CD14-positive monocyte (primary cell): Measurements from ENCODE around the gene PCNA. TPM values are rescaled to one million over a fixed set of nuclear protein-coding genes. Genes with fewer than 3 reads are reported as not detected.

Source experiments
- DNase-seq, 3 donors: peaks; one replicate each; pipeline ENCODE4 v3.0.0-alpha.2; 2011 to 2022
- H2AFZ ChIP-seq: 2 replicates; pipeline ENCODE4 v1.6.0; 2012; ENCODE audit warnings: mild to moderate bottlenecking, low read depth, low read length, inconsistent platforms; ENCODE audit not compliant: insufficient read depth, poor library complexity, severe bottlenecking
- H3K27ac ChIP-seq, 2 donors: 1 replicate in 1 of 2; 2 replicates in 1 of 2; pipeline ENCODE4 v1.5.1; 2012 to 2013; ENCODE audit warnings: low read length in 2 of 2, control low read depth in 1 of 2, inconsistent platforms in 1 of 2, low read depth in 1 of 2, mild to moderate bottlenecking in 1 of 2
- H3K27me3 ChIP-seq, 2 donors: one replicate each; pipeline versions ENCODE4 v1.6.0 to v1.6.1; 2011 to 2013; ENCODE audit warnings: low read length in 2 of 2; ENCODE audit not compliant: control insufficient read depth in 2 of 2, insufficient read depth in 2 of 2
- H3K36me3 ChIP-seq, 2 donors: replicated peaks in 1 of 2; 1 replicate in 1 of 2; 2 replicates in 1 of 2; pipeline versions ENCODE4 v1.5.1 to v1.6.1; 2012 to 2013; ENCODE audit warnings: low read length in 2 of 2, control low read depth in 1 of 2, inconsistent platforms in 1 of 2, mild to moderate bottlenecking in 1 of 2; ENCODE audit not compliant: insufficient read depth in 2 of 2, control insufficient read depth in 1 of 2
- H3K4me1 ChIP-seq, 2 donors: 1 replicate in 1 of 2; 2 replicates in 1 of 2; pipeline versions ENCODE4 v1.5.1 to v1.6.1; 2012 to 2013; ENCODE audit warnings: low read length in 2 of 2, control low read depth in 1 of 2, inconsistent platforms in 1 of 2, mild to moderate bottlenecking in 1 of 2, moderate library complexity in 1 of 2; ENCODE audit not compliant: insufficient read depth in 2 of 2, control insufficient read depth in 1 of 2
- H3K4me2 ChIP-seq: replicated peaks from 2 replicates; pipeline ENCODE3; 2012; ENCODE audit warnings: low read length, moderate library complexity, mild to moderate bottlenecking; ENCODE audit not compliant: poor library complexity, severe bottlenecking; ENCODE audit errors: extremely low read depth
- H3K4me3 ChIP-seq, 3 experiments: fragments of 200-600 bp in 1 of 3; sonication (generic) in 1 of 3; replicated peaks in 1 of 3; 1 replicate in 2 of 3; 2 replicates in 1 of 3; pipeline ENCODE4 v1.5.1; 2011 to 2013; ENCODE audit warnings: low read length in 3 of 3, mild to moderate bottlenecking in 3 of 3, control low read depth in 2 of 3, low read depth in 2 of 3, inconsistent platforms in 1 of 3, moderate library complexity in 1 of 3
- H3K79me2 ChIP-seq: 2 replicates; pipeline ENCODE4 v1.6.0; 2012; ENCODE audit warnings: mild to moderate bottlenecking, control low read depth, inconsistent platforms, low read length, moderate library complexity; ENCODE audit not compliant: insufficient read depth
- H3K9ac ChIP-seq: 2 replicates; pipeline ENCODE4 v1.6.0; 2017; ENCODE audit warnings: low read length, mild to moderate bottlenecking; ENCODE audit not compliant: insufficient read depth, poor library complexity, severe bottlenecking
- H3K9me3 ChIP-seq, 2 donors: replicated peaks in 1 of 2; 1 replicate in 1 of 2; 2 replicates in 1 of 2; pipeline versions ENCODE4 v1.5.1 to v1.6.1; 2012 to 2013; ENCODE audit warnings: low read length in 2 of 2, control low read depth in 1 of 2; ENCODE audit not compliant: control insufficient read depth in 1 of 2, insufficient read depth in 1 of 2
- H4K20me1 ChIP-seq: 2 replicates; pipeline ENCODE4 v1.6.0; 2012; ENCODE audit warnings: mild to moderate bottlenecking, low read length, control low read depth, moderate library complexity; ENCODE audit not compliant: insufficient read depth
- H3K27ac Mint-ChIP-seq, 7 donors: one replicate each; pipeline ENCODE4 v1.8.0; 2020; ENCODE audit warnings: mild to moderate bottlenecking in 7 of 7, mixed read lengths in 7 of 7, moderate library complexity in 6 of 7, inconsistent platforms in 2 of 7
- H3K27me3 Mint-ChIP-seq, 3 donors: one replicate each; pipeline ENCODE4 v1.8.0; 2021 to 2022; ENCODE audit warnings: low read depth in 3 of 3, mild to moderate bottlenecking in 3 of 3, mixed read lengths in 3 of 3, moderate library complexity in 3 of 3, inconsistent platforms in 1 of 3
- H3K36me3 Mint-ChIP-seq, 2 donors: one replicate each; pipeline ENCODE4 v1.8.0; 2020; ENCODE audit warnings: mixed read lengths in 2 of 2, inconsistent platforms in 1 of 2, mild to moderate bottlenecking in 1 of 2
- H3K4me1 Mint-ChIP-seq: one replicate; pipeline ENCODE4 v1.8.0; 2020; ENCODE audit warnings: mild to moderate bottlenecking, mixed read lengths
- H3K4me3 Mint-ChIP-seq, 2 donors: one replicate each; pipeline ENCODE4 v1.8.0; 2020; ENCODE audit warnings: mild to moderate bottlenecking in 2 of 2, mixed read lengths in 2 of 2, moderate library complexity in 1 of 2
- H3K9me3 Mint-ChIP-seq, 7 donors: one replicate each; pipeline ENCODE4 v1.8.0; 2020 to 2022; ENCODE audit warnings: mixed read lengths in 7 of 7, mild to moderate bottlenecking in 6 of 7, moderate library complexity in 6 of 7, inconsistent platforms in 2 of 7
- WGBS: methylation state at CpG from one replicate; pipeline ENCODE4 v1.1.5; 2013; ENCODE audit warnings: missing lambda C conversion rate; ENCODE audit not compliant: insufficient coverage; 5-methylcytosine and 5-hydroxymethylcytosine counted together
- intact Hi-C, 2 donors: fragments of 100-400 bp; cut with micrococcal nuclease; formaldehyde crosslinking; loops; one replicate each; pipeline versions ENCODE4 v1.15.0 to v1.15.1; 2023
- polyA plus RNA-seq, 3 donors: library from polyadenylated mRNA; depleted of rRNA in 1 of 3; unstranded in 2 of 3; stranded (reverse) in 1 of 3; fragments of 300-500 nt in 2 of 3; fragments of >200 nt in 1 of 3; fragmentation: Illumina TruSeq in 2 of 3; gene quantifications; 1 replicate in 2 of 3; 2 replicates in 1 of 3; pipeline ENCODE4 v1.2.3, GENCODE V29; 2012 to 2021
- TF ChIP-seq, protein P1 (sequence below): fragments of 200-600 bp; IDR thresholded peaks from one replicate; pipeline ENCODE4 v1.8.0; 2022; ENCODE audit warnings: antibody characterized with exemption, mild to moderate bottlenecking

Gene PCNA
- polyA plus RNA-seq, 3 donors: 27.9 to 35.0 (median 30.8) TPM

DNA sequence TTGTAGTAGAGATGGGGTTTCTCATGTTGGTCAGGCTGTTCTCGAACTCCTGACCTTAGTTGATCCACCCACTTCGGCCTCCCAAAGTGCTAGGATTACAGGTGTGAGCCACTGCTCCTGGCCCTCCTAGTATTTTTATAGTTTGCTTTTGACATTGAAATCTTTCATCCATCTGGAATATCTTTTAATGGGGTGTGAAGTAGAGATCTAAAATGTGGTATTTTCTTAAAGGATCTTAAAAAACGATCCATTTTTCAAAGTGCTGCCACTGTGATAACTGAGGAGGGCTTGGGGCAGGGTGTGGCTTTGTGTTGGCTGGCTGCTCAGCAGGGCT, 30.1 kb upstream of the PCNA start:
- no peak overlapping the region for H3K4me3 Mint-ChIP-seq
- H3K27me3 Mint-ChIP-seq: peaks cover 0 to 2% (median 0%) of the 10 kb centered on the region in 3 donors
- H3K4me3 ChIP-seq: no peak overlapping the region
- intact Hi-C loops: no loop called here
- no peak overlapping the region for H3K4me2 ChIP-seq
- H3K4me1 Mint-ChIP-seq: peaks cover 51% of the 10 kb centered on the region
- H3K36me3 Mint-ChIP-seq: peaks cover 11 to 45% of the 10 kb centered on the region in 2 donors
- H3K27me3 ChIP-seq: no peaks in the 10 kb centered on the region
- no peak overlapping the region for H3K27ac Mint-ChIP-seq
- 100% methylated on average over 2 of the region's 3 CpGs for WGBS
- no peaks in the 10 kb centered on the region for H3K9me3 ChIP-seq
- no peaks in the 10 kb centered on the region for H3K9me3 Mint-ChIP-seq
- H3K36me3 ChIP-seq: peaks cover 4 to 10% of the 10 kb centered on the region in 2 donors
- H3K9ac ChIP-seq: no peak overlapping the region
- TF ChIP-seq, protein P1, sequence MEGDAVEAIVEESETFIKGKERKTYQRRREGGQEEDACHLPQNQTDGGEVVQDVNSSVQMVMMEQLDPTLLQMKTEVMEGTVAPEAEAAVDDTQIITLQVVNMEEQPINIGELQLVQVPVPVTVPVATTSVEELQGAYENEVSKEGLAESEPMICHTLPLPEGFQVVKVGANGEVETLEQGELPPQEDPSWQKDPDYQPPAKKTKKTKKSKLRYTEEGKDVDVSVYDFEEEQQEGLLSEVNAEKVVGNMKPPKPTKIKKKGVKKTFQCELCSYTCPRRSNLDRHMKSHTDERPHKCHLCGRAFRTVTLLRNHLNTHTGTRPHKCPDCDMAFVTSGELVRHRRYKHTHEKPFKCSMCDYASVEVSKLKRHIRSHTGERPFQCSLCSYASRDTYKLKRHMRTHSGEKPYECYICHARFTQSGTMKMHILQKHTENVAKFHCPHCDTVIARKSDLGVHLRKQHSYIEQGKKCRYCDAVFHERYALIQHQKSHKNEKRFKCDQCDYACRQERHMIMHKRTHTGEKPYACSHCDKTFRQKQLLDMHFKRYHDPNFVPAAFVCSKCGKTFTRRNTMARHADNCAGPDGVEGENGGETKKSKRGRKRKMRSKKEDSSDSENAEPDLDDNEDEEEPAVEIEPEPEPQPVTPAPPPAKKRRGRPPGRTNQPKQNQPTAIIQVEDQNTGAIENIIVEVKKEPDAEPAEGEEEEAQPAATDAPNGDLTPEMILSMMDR: no peak
- H2AFZ ChIP-seq: no peak overlapping the region
- peaks cover 43 to 57% of the 10 kb centered on the region in 2 donors for H3K4me1 ChIP-seq
- H3K79me2 ChIP-seq: peaks cover 99% of the 10 kb centered on the region
- peak overlapping the region in 1 of 2 donors; percentile 36 for H3K27ac ChIP-seq
- no peak for DNase-seq
- peaks cover 52% of the 10 kb centered on the region for H4K20me1 ChIP-seq

DNA sequence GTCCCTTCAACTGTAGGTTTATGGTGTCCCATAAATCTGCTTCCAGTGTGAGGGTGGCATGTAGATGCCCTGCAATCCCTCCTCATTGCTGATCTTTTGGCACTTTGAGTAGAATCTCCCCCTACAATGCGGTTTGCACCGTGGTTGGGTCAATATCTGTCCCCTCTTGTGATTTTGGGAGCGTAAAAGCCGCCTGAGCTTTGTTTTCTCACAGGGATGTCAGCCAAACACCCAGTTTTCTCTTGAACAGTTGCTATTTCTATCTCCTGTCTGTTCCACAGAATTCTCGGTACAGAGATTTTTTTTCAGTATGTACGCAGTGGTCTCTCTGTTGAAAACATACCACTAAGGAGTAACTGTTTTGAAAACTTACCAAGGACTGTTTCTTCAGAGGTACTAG, 28.8 kb upstream of the PCNA start:
- H3K4me1 Mint-ChIP-seq: peaks cover 64% of the 10 kb centered on the region
- Histone ChIP-seq H2AFZ (no peak overlapping the region), H3K27me3 (no peaks in the 10 kb centered on the region), H3K27ac (peak overlapping the region in 1 of 2 donors; percentile 73), H3K4me2 (no peak overlapping the region), H3K9me3 (no peaks in the 10 kb centered on the region), H4K20me1 (peaks cover 39% of the 10 kb centered on the region), H3K9ac (no peak overlapping the region), H3K4me3 (no peak overlapping the region), H3K4me1 (peaks cover 56 to 70% of the 10 kb centered on the region in 2 donors), H3K79me2 (peaks cover 95% of the 10 kb centered on the region), H3K36me3 (peaks cover 0 to 3% of the 10 kb centered on the region in 2 donors)
- H3K36me3 Mint-ChIP-seq: peaks cover 6 to 37% of the 10 kb centered on the region in 2 donors
- intact Hi-C loops: no loop called here
- peaks cover 0 to 2% (median 0%) of the 10 kb centered on the region in 3 donors for H3K27me3 Mint-ChIP-seq
- TF ChIP-seq, protein P1: no peak
- H3K4me3 Mint-ChIP-seq: no peak overlapping the region
- no peaks in the 10 kb centered on the region for H3K9me3 Mint-ChIP-seq
- 100% methylated on average over 5 of the region's 6 CpGs for WGBS
- DNase-seq: no peak
- peak overlapping the region in 1 of 7 donors; percentile 84 for H3K27ac Mint-ChIP-seq
